HG03565 (cell line): ENCODE data around the gene SH3PXD2A.

Source experiments
- ATAC-seq: cut with Tn5 transposase; IDR thresholded peaks from one replicate; pipeline ENCODE4 v1.9.1; 2021; ENCODE audit warnings: mild to moderate bottlenecking, moderate library complexity; ENCODE audit not compliant: unreplicated experiment

SH3PXD2A gene

DNA sequence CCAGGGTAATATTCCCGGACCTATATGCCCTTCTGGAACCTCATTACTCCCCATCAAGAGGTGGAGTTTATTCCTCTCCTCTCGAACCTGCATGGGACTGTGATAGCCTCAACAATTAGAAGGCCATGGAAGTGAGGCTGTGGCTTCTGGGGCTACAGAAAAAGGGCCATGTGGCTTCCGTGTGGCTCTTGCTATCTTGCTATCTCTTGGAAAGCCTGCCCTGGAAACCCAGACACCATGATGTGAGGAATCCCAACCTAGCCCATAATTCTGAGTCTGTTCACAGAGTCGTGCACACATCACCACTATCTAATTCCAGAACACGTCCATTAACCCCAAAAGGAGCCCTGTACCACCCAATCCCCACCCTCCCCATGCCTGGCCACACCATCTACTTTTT lies 20.8 kb upstream of the SH3PXD2A start:
- ATAC-seq: no peak

DNA sequence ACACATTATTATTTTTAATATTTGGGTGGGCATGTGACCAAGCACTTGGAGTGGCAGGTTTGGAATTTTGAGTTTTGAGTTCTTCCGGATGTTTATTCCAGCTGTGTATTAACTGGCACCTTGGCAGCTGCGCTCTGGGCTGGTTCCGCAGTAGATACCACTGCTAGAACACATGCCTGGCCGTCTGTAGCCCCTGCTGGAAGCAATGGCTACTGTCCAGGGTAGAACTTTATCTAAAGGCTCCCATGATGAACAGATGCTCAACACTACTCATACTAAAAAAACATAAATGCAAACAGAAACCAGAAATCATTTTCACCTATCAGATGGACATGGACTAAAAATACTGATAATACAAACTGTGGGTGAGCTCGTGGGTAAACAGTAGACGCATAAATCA lies 19.4 kb upstream of the SH3PXD2A start:
- ATAC-seq: no peak

GRCh38 chr10:103872137-103872931 lies 17.0 kb upstream of the SH3PXD2A start:
- ATAC-seq: no peak

DNA sequence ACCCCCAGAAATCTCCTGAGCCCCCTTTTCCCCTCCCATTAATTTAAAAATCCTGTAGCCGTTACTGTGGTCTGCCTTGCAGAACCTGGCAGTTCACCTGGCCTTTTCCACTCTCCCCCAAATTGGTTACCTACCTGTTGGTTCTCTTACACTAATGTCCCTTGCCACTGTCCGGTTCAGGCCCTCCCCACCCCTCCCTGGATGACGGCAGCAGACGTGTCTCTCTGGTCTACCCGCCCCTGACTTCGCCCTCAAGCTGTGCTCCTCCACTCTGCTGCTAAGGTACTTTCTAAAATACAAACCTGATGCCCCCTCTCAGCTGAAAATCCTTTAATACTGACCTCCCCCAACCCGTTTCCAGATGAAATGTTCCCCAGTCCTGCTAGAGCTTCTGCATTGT lies 15.6 kb upstream of the SH3PXD2A start:
- ATAC-seq: no peak

- ATAC-seq: no peak
Observed at GRCh38 chr10:103870516-103870915, 15.1 kb upstream of the SH3PXD2A start.

- ATAC-seq: no peak
Observed at GRCh38 chr10:103869336-103869735, 14.0 kb upstream of the SH3PXD2A start.

GRCh38 chr10:103868200-103868599 lies 12.8 kb upstream of the SH3PXD2A start:
- no peak for ATAC-seq

GRCh38 chr10:103861505-103861904 lies 6.1 kb upstream of the SH3PXD2A start:
- ATAC-seq: no peak

DNA sequence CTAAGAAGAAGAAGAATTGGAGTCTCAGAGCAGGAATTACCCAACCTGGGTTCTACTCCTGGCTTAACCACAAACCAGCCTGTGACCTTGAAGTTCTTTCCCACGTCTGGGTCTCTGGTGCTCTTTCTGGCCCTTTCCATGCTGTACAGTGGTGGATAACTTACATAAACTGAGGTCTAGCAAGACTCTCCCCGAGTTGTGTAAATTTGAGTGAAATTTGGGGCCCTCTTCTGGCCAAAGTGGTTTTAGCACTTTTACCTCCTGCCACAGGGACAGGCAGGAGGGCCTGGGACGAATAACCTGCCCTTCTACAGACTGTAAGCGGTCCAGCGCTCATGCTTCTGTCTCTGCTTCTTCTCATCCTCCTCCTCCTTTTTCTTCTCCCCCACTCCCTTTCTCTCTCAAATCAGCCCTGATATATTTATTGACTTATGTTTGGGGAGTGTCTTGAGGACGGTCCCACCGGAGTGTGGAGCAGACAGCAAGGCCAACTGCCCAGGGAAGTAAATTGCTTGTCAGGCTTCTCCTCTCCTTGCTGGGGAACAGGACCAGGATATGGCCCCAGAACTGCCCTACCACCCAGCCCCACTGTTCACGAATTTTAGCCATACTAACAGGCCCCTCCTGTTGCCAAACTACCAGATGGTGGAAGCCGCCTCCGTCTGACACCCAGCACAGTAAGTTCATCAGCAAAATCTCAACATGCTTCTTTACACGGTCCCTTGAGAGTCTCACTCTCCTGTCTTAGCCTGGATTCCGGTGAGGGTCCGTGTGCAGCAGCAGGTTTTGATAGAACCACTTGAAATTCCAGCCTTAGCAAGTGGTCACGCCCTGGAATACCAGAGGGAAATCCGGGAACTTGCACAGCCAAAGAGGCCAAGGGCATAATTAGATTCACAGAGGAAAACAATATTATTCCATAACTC lies 4.0 kb upstream of the SH3PXD2A start:
- ATAC-seq: no peak

GRCh38 chr10:103858360-103858759 lies 3.0 kb upstream of the SH3PXD2A start:
- no peak for ATAC-seq

GRCh38 chr10:103856797-103857170 lies 1.4 kb upstream of the SH3PXD2A start:
- ATAC-seq: no peak

DNA sequence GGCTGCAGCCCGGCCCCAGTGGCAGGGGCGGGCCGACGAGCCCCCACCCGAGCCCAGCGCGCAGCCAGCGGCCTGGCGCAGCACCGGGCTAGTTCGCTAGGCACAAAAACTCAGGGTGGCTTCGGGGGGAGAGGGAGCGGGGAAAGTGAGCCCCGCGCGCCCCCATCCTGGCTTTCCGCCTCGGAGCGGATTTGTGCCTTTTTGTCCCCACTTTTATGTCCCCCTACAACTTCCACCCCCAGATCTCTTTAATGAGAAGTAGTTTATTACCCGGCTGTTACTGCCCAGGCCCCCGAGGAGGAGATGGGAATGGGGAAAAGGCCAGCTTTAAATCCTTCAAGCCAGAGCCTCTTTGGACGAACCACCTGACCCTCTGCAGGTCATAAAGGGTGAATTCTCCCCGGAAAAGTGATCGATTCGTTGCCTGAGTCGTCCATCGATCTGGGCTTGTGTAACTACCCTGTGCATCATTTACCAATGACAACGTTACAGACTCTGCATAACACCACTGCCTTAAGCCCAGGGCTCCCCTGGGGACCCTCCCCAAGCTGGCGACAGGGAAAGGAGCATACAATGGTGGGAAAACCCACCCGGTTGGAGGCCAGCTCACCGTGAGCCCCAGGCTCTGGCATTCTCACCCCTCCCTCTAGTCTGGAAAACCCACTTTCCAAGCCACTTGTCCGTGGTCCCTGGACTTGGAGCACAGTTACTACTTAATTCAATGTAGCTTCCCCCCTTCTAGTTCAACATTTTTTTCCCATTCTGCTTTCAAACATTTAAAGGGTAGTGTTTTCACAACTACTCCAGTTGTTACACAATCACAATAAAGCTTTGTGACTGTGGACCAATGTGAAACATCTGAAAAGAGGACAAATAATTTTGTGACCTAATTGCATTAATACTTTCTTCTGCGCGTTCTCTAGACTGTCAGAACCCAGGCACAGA lies 748 bp upstream of the SH3PXD2A start:
- no peak for ATAC-seq

DNA sequence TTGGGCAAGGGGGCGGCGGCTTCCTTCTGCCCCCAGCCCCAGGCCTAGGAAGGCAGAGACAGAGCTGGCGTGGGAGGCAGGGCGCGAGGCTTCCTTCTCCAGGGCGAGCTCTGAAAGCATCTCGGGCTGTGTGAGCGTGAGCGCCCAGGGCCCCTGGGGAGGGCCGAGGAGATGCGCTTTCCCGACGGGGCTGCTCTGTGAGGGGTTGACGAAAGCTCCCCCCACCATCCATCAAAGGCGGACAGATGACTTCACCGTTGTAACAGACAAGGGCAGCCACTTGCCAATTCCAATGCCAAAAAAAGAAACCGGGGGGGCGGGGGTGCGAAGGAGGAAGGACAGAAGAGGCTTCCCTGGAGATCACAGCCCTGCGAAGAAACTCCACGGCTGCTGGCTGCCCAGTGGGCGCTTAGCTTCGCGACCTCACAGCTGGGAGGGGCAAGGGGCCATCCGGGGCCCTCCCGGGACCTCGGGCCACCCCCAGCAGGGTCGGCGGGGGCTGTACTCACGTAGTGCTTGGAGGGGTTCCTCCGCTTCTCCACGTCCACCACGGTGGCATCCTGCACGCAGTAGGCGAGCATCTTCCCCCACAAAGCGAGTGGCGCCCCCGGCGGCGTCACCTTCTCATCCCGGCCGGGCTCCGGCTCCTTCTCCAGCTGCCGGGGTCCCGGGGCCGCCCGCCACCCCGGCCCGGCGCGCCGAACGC lies 537 bp downstream of the SH3PXD2A start:
- no peak for ATAC-seq

- no peak for ATAC-seq
Observed at GRCh38 chr10:103854265-103854685, 1.1 kb downstream of the SH3PXD2A start.

DNA sequence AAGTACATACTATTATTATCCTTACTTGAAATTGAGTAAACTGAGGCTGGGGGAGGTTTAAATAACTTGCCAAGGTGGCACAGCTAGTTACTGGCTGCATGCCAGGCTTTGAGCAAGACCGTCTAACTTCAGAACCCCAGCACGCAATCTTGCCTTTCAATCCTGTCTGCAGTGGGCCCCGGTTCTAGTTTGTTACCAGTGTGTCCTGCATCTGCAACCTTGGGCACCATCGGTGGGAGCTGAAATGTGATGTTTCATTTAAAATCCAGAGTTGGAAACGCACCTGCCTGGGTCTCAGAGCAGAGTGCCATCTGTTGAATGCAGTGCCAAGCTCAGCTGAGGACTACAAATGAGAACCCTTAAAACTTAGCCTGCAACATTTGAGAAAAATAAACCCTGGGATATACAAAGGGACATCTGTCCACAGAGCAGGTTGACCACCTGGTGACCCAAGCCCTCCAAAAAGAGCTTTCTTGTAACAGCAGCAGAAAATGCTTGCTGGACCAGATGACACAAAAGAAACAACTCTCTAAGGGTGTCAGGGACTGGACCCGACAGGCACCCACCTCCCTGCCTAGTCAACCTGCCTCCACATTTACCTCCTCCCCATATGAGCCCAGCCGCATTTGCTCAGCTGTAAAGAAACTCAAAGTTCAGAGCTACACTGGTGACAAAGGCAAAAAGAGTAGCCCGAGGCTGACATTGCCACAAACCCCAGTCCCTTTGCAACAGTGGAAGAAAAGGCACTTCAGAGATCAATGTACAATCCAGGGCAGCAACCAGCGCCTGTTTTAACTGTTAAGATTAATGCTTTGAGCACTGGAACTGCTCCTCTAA lies 1.7 kb downstream of the SH3PXD2A start:
- ATAC-seq: no peak

- no peak for ATAC-seq
Observed at GRCh38 chr10:103852856-103853255, 2.5 kb downstream of the SH3PXD2A start.

GRCh38 chr10:103852189-103852711 lies 3.1 kb downstream of the SH3PXD2A start:
- ATAC-seq: no peak

DNA sequence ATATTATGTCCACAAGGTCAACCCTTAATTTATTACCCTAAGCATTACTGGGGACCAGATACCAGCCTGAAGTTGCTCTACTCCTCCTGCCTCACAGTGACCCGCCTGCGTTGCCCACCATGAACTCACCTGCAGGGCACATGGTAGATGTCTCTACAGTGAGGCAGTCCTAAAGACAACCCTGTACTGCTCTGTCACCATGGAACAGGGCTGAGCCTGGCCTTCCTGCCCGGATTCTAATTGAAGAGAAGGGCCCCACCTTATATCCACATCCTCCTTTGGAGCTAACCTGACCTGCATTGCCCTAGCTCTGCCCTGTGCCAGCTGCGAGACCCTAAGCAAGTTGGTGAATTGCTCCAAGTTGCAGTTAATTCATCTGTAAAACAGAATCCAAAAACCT lies 4.1 kb downstream of the SH3PXD2A start:
- ATAC-seq: no peak

DNA sequence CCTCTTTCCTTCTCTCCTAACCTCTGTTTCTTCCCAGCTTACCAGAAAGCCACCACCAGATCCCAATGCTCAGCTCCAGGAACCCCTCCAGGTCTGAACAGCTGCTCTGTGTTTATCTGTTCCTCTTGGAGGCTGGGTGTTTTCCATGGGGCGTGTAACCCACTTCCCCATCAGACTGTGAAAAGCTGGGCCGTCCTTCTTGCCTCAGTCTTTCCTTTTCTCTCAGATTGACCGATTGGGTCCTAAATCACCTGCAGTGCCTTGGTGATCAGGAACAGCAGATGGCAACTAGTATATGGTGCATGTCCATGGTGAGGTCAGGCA lies 4.8 kb downstream of the SH3PXD2A start:
- ATAC-seq: no peak
